ENCODE results near the gene PAQR7. TPM values are rescaled to one million over a fixed set of nuclear protein-coding genes. Genes with fewer than 3 reads are reported as not detected.

PAQR7 gene
- total RNA-seq, 2 experiments from 2014 or later = 0.22 to 1.3 TPM

DNA sequence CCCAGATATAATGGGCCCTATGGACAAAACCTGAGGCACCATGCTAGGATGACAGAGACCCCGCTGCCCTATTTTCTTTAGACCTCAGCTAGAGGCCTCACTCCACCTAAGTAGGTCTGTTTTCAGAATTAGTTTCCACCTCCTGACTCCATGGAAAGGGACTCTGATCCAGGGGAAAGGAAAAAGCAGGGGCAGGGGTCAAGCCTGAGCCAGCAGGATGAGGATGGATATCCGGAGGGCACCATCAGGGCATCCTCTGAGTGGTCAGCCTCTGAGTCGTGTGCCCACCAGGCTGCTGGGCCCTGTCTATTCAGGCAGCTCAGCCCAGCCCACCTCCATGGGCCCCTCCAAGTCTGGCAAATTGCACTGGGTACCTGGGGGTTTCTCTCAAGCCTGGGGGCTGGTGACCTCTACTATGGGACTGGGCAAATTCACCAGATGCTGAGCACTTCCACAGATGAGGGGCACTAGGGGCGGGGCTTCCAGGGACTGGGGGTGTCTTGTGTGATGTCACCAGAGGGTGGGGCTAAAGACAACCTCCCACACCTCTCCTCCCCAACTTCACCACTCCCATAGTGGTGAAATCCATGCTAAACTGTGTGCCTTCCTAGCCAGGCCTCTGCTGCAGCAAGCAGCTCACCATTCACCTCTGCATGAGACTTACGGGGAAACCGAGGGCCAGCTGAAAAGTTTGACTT is 5.5 kb downstream of the PAQR7 start:
- Histone ChIP-seq H3K9me3 (ENCODE audit: low read length) (no peaks in the 10 kb centered on the region), H3K27ac (ENCODE audit: low read depth, low read length, poor library complexity, severe bottlenecking) (no peak overlapping the region), H3K36me3 (ENCODE audit: insufficient read depth, low read length) (no peaks in the 10 kb centered on the region), H3K79me2 (ENCODE audit: insufficient read depth, low read depth, low read length) (no peaks in the 10 kb centered on the region), H3K4me2 (ENCODE audit: low read length) (no peak overlapping the region), H3K4me3 (ENCODE audit: low read depth, low read length, poor library complexity, severe bottlenecking) (no peak overlapping the region), H3K4me1 (ENCODE audit: insufficient read depth, low read length, poor library complexity, severe bottlenecking) (peaks cover 39% of the 10 kb centered on the region), H4K20me1 (ENCODE audit: insufficient read depth, low read length) (no peaks in the 10 kb centered on the region), H2AFZ (ENCODE audit: low read length) (no peak overlapping the region), H3K9me2 (ENCODE audit: insufficient read depth, low read length) (no peaks in the 10 kb centered on the region)
- intact Hi-C loops (cut with micrococcal nuclease; ENCODE audit: unreplicated experiment) = no loop called here
- POLR2A ChIA-PET = interaction anchor here (0.7 kb wide), 1 partner anchor 1197 kb away, joined by 3 read pairs; no protein-coding TSS in a partner anchor
- no TSS peak for BruUV-seq (replicated peaks)
- CTCF ChIA-PET (ENCODE audit: unreplicated experiment) = interaction anchor here (0.7 kb wide), 1 partner anchor 13 kb away, joined by 5 read pairs; no protein-coding TSS in a partner anchor
- no peak for DNase-seq (ENCODE audit: low spot score)
- TF ChIP-seq, protein P1, sequence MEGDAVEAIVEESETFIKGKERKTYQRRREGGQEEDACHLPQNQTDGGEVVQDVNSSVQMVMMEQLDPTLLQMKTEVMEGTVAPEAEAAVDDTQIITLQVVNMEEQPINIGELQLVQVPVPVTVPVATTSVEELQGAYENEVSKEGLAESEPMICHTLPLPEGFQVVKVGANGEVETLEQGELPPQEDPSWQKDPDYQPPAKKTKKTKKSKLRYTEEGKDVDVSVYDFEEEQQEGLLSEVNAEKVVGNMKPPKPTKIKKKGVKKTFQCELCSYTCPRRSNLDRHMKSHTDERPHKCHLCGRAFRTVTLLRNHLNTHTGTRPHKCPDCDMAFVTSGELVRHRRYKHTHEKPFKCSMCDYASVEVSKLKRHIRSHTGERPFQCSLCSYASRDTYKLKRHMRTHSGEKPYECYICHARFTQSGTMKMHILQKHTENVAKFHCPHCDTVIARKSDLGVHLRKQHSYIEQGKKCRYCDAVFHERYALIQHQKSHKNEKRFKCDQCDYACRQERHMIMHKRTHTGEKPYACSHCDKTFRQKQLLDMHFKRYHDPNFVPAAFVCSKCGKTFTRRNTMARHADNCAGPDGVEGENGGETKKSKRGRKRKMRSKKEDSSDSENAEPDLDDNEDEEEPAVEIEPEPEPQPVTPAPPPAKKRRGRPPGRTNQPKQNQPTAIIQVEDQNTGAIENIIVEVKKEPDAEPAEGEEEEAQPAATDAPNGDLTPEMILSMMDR (conservative IDR thresholded peaks at IDR 0.05; ENCODE audit: low read length) = no peak
- TF ChIP-seq EZH2phosphoT487 (IDR thresholded peaks at IDR 0.05; ENCODE audit: borderline replicate concordance, low read depth, low read length) = no peak

DNA sequence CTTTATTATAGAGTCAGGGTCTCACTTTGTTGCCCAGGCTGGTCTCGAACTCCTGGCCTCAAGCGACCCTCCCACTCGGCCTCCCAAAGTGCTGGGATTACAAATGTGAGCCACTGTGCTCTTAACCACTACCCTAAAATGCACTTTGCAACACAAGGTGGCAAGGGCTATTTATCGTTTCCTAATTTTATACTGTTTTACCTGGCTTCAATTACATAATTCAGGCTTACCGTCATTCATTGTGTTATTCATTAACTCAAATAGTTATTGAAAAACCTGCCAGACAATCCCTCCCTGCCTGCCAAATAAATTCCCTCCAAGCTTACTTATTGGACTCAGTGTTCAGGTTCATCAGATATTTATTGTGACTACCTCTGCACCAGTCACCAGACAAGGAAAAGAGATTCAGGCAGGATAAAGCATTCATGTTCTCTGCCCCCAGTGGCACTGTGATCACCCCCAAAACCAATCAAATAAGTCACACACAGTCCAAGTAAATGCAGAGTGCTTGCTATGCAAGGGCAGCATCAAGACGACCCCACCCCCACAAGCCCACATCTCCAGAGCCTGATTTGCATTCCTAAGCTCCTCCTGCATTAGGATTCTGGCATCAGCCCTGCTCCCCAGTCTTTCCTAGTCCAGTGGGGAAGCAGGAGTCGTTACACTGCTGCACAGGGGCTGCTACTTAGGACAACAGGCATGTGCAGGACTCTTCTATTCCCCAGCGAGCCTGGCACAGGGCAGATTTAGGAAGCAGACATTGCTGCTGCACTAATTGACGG is 8.1 kb downstream of the PAQR7 start:
- Histone ChIP-seq H3K9me2 (ENCODE audit: insufficient read depth, low read length) (no peaks in the 10 kb centered on the region), H3K27ac (ENCODE audit: low read depth, low read length, poor library complexity, severe bottlenecking) (no peak overlapping the region), H2AFZ (ENCODE audit: low read length) (no peak overlapping the region), H3K4me3 (ENCODE audit: low read depth, low read length, poor library complexity, severe bottlenecking) (no peak overlapping the region), H3K4me2 (ENCODE audit: low read length) (no peak overlapping the region), H3K9me3 (ENCODE audit: low read length) (no peaks in the 10 kb centered on the region), H3K36me3 (ENCODE audit: insufficient read depth, low read length) (no peaks in the 10 kb centered on the region), H4K20me1 (ENCODE audit: insufficient read depth, low read length) (no peaks in the 10 kb centered on the region), H3K79me2 (ENCODE audit: insufficient read depth, low read depth, low read length) (no peaks in the 10 kb centered on the region), H3K4me1 (ENCODE audit: insufficient read depth, low read length, poor library complexity, severe bottlenecking) (peaks cover 19% of the 10 kb centered on the region)
- BruUV-seq (replicated peaks) = no TSS peak
- intact Hi-C loops (cut with micrococcal nuclease; ENCODE audit: unreplicated experiment) = no loop called here
- TF ChIP-seq, protein P1 (conservative IDR thresholded peaks at IDR 0.05; ENCODE audit: low read length) = no peak
- TF ChIP-seq EZH2phosphoT487 (IDR thresholded peaks at IDR 0.05; ENCODE audit: borderline replicate concordance, low read depth, low read length) = no peak
- no peak for DNase-seq (ENCODE audit: low spot score)
- ChIA-PET POLR2A (no interaction called here), CTCF (ENCODE audit: unreplicated experiment) (no interaction called here)

DNA sequence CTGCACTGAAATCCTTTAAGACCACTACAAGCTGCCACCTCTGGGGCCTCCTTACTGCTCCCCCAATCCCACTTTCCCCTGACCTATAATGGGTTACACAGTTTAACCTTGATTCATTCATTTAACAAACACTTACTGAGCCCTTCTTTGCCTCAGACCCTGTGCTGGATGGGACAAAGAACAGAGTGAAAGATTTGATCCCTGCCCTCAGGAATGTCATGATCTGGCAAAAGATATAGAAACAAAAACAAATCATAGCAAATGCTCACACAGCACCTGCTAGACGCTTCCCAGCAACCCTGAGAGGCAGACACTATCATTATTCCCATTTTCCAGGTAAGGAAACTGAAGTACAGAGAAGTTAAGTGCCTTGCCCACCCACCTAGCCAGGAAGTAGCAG is 9.2 kb downstream of the PAQR7 start:
- no peak overlapping the region for H3K4me2 ChIP-seq (ENCODE audit: low read length)
- no peaks in the 10 kb centered on the region for H3K36me3 ChIP-seq (ENCODE audit: insufficient read depth, low read length)
- peaks cover 8% of the 10 kb centered on the region for H3K4me1 ChIP-seq (ENCODE audit: insufficient read depth, low read length, poor library complexity, severe bottlenecking)
- H4K20me1 ChIP-seq (ENCODE audit: insufficient read depth, low read length) = no peaks in the 10 kb centered on the region
- ChIA-PET CTCF (ENCODE audit: unreplicated experiment) (no interaction called here), POLR2A (interaction anchor here (0.6 kb wide), 1 partner anchor 133 kb away, joined by 4 read pairs; no protein-coding TSS in a partner anchor)
- no peaks in the 10 kb centered on the region for H3K79me2 ChIP-seq (ENCODE audit: insufficient read depth, low read depth, low read length)
- intact Hi-C loops (cut with micrococcal nuclease; ENCODE audit: unreplicated experiment) = no loop called here
- no peak overlapping the region for H3K27ac ChIP-seq (ENCODE audit: low read depth, low read length, poor library complexity, severe bottlenecking)
- no peak for TF ChIP-seq EZH2phosphoT487 (IDR thresholded peaks at IDR 0.05; ENCODE audit: borderline replicate concordance, low read depth, low read length)
- TF ChIP-seq, protein P1 (conservative IDR thresholded peaks at IDR 0.05; ENCODE audit: low read length) = no peak
- H3K9me3 ChIP-seq (ENCODE audit: low read length) = no peaks in the 10 kb centered on the region
- no peaks in the 10 kb centered on the region for H3K9me2 ChIP-seq (ENCODE audit: insufficient read depth, low read length)
- no peak overlapping the region for H3K4me3 ChIP-seq (ENCODE audit: low read depth, low read length, poor library complexity, severe bottlenecking)
- no peak for DNase-seq (ENCODE audit: low spot score)
- no peak overlapping the region for H2AFZ ChIP-seq (ENCODE audit: low read length)
- no TSS peak for BruUV-seq (replicated peaks)

Data from OCI-LY7 (cell line).